Trophoblast cell (in vitro differentiated cells and primary cell): ENCODE measurements around the gene RAB11FIP4.

ENCODE experiments used
- DNase-seq, 2 donors: peaks; one replicate each; pipeline ENCODE4 v3.0.0-alpha.2; 2016
- H2AFZ ChIP-seq: 2 replicates; pipeline ENCODE4 v1.6.1; 2013; ENCODE audit warnings: low read length, moderate library complexity, mild to moderate bottlenecking; ENCODE audit not compliant: insufficient read depth, poor library complexity
- H2AK5ac ChIP-seq: 2 replicates; pipeline ENCODE4 v1.6.1; 2013; ENCODE audit warnings: mild to moderate bottlenecking, low read length
- H2BK120ac ChIP-seq: 2 replicates; pipeline ENCODE4 v1.6.1; 2013; ENCODE audit warnings: low read length, mild to moderate bottlenecking, moderate library complexity; ENCODE audit not compliant: insufficient read depth, poor library complexity
- H2BK12ac ChIP-seq: 2 replicates; pipeline ENCODE4 v1.6.1; 2013; ENCODE audit warnings: mild to moderate bottlenecking, low read length, moderate library complexity
- H2BK5ac ChIP-seq: 2 replicates; pipeline ENCODE4 v1.6.1; 2013; ENCODE audit warnings: low read length, low read depth, moderate library complexity, mild to moderate bottlenecking; ENCODE audit not compliant: poor library complexity
- H3K14ac ChIP-seq: 2 replicates; pipeline ENCODE4 v1.6.1; 2013; ENCODE audit warnings: mild to moderate bottlenecking, low read length
- H3K18ac ChIP-seq: 2 replicates; pipeline ENCODE4 v1.6.1; 2013; ENCODE audit warnings: mild to moderate bottlenecking, low read length
- H3K23ac ChIP-seq: 2 replicates; pipeline ENCODE4 v1.6.1; 2013; ENCODE audit warnings: low read length
- H3K27ac ChIP-seq: 2 replicates; pipeline ENCODE4 v1.5.1; 2013; ENCODE audit warnings: low read depth, mild to moderate bottlenecking, inconsistent platforms, low read length, moderate library complexity
- H3K27me3 ChIP-seq: 2 replicates; pipeline ENCODE4 v1.6.1; 2013; ENCODE audit warnings: inconsistent platforms, mild to moderate bottlenecking, low read length, moderate library complexity; ENCODE audit not compliant: insufficient read depth
- H3K36me3 ChIP-seq, 2 experiments: 1 replicate in 1 of 2; 2 replicates in 1 of 2; pipeline ENCODE4 v1.6.1; 2013; ENCODE audit warnings: low read length in 2 of 2, mild to moderate bottlenecking in 2 of 2, moderate library complexity in 1 of 2; ENCODE audit not compliant: insufficient read depth in 2 of 2, control insufficient read depth in 1 of 2
- H3K4ac ChIP-seq: 2 replicates; pipeline ENCODE4 v1.6.1; 2013; ENCODE audit warnings: low read depth, mild to moderate bottlenecking, low read length, moderate library complexity
- H3K4me1 ChIP-seq, 2 experiments: 1 replicate in 1 of 2; 2 replicates in 1 of 2; pipeline ENCODE4 v1.6.1; 2013; ENCODE audit warnings: low read length in 2 of 2, mild to moderate bottlenecking in 2 of 2, moderate library complexity in 1 of 2; ENCODE audit not compliant: insufficient read depth in 2 of 2, control insufficient read depth in 1 of 2
- H3K4me2 ChIP-seq: 2 replicates; pipeline ENCODE4 v1.6.1; 2013; ENCODE audit warnings: inconsistent platforms, mild to moderate bottlenecking, low read length, moderate library complexity
- H3K4me3 ChIP-seq: 2 replicates; pipeline ENCODE4 v1.5.1; 2013; ENCODE audit warnings: mild to moderate bottlenecking, low read depth, low read length, inconsistent platforms
- H3K79me1 ChIP-seq: one replicate; pipeline ENCODE4 v1.6.1; 2013; ENCODE audit warnings: low read length
- H3K79me2 ChIP-seq: 2 replicates; pipeline ENCODE4 v1.6.1; 2013; ENCODE audit warnings: low read length, mild to moderate bottlenecking; ENCODE audit not compliant: control insufficient read depth, insufficient read depth, poor library complexity
- H3K9ac ChIP-seq: 2 replicates; pipeline ENCODE4 v1.6.1; 2013; ENCODE audit warnings: mild to moderate bottlenecking, low read length
- H3K9me3 ChIP-seq: 2 replicates; pipeline ENCODE4 v1.6.1; 2013; ENCODE audit warnings: low read depth, mild to moderate bottlenecking, control low read depth, inconsistent platforms, low read length; ENCODE audit not compliant: insufficient read depth
- H4K12ac ChIP-seq: 2 replicates; pipeline ENCODE4 v1.6.1; 2013; ENCODE audit warnings: low read depth, mild to moderate bottlenecking, low read length, moderate library complexity
- H4K8ac ChIP-seq: 2 replicates; pipeline ENCODE4 v1.6.1; 2013; ENCODE audit warnings: low read depth, mild to moderate bottlenecking, low read length, moderate library complexity
- H4K91ac ChIP-seq: one replicate; pipeline ENCODE4 v1.6.1; 2013; ENCODE audit warnings: low read depth, mild to moderate bottlenecking, low read length, moderate library complexity
- WGBS: extraction: QIAGEN DNeasy Blood & Tissue Kit; methylation state at CpG from one replicate; pipeline ENCODE4 v1.1.7; 2013; ENCODE audit warnings: missing lambda C conversion rate; ENCODE audit not compliant: insufficient read length, insufficient coverage; ENCODE audit errors: extremely low coverage; 5-methylcytosine and 5-hydroxymethylcytosine counted together

Gene RAB11FIP4

GRCh38 chr17:31506517-31506916, 115.0 kb downstream of the RAB11FIP4 start:
- peaks cover 5 to 6% of the 10 kb centered on the region in 2 experiments for H3K36me3 ChIP-seq
- no peaks in the 10 kb centered on the region for H3K27me3 ChIP-seq
- WGBS: no CpG with 5 or more reads among the region's 1 CpG
- no peak overlapping the region for H4K8ac ChIP-seq
- peaks cover 10% of the 10 kb centered on the region for H3K79me2 ChIP-seq
- no peak overlapping the region for H2AFZ ChIP-seq
- no peak overlapping the region for H3K27ac ChIP-seq
- no peak overlapping the region for H3K4me2 ChIP-seq
- peaks cover 3% of the 10 kb centered on the region for H3K9me3 ChIP-seq
- no peak overlapping the region for H3K23ac ChIP-seq
- peaks cover 2% of the 10 kb centered on the region for H3K79me1 ChIP-seq
- H3K4ac ChIP-seq: no peak overlapping the region
- no peak overlapping the region for H3K9ac ChIP-seq
- no peak overlapping the region for H3K14ac ChIP-seq
- no peak overlapping the region for H2BK5ac ChIP-seq
- no peak overlapping the region for H2AK5ac ChIP-seq
- H3K4me1 ChIP-seq: peaks cover 24 to 33% of the 10 kb centered on the region in 2 experiments
- no peak for DNase-seq
- H2BK12ac ChIP-seq: no peak overlapping the region
- H4K12ac ChIP-seq: no peak overlapping the region
- H3K4me3 ChIP-seq: no peak overlapping the region
- H4K91ac ChIP-seq: no peak overlapping the region
- H3K18ac ChIP-seq: no peak overlapping the region
- H2BK120ac ChIP-seq: no peak overlapping the region

- Histone ChIP-seq H3K18ac (peak overlapping the region; percentile 16), H3K36me3 (peaks cover 5 to 6% of the 10 kb centered on the region in 2 experiments), H2AFZ (no peak overlapping the region), H3K79me2 (peaks cover 15% of the 10 kb centered on the region), H3K4me2 (no peak overlapping the region), H4K91ac (peak overlapping the region; percentile 40), H3K4me3 (no peak overlapping the region), H2BK12ac (no peak overlapping the region), H3K23ac (no peak overlapping the region), H3K4me1 (peaks cover 42 to 50% of the 10 kb centered on the region in 2 experiments), H4K12ac (no peak overlapping the region), H2AK5ac (no peak overlapping the region), H2BK5ac (no peak overlapping the region), H3K27me3 (no peaks in the 10 kb centered on the region), H2BK120ac (no peak overlapping the region), H3K27ac (peak overlapping the region; percentile 7), H3K9me3 (peaks cover 3% of the 10 kb centered on the region), H3K9ac (no peak overlapping the region), H3K4ac (no peak overlapping the region), H3K14ac (no peak overlapping the region), H3K79me1 (peaks cover 4% of the 10 kb centered on the region), H4K8ac (no peak overlapping the region)
- no CpG with 5 or more reads among the region's 13 CpGs for WGBS
- DNase-seq: peak in 1 of 2 donors; percentile 21
Measured at GRCh38 chr17:31508288-31509094, 117.0 kb downstream of the RAB11FIP4 start.

GRCh38 chr17:31509095-31509804, 117.8 kb downstream of the RAB11FIP4 start:
- H3K18ac ChIP-seq: peak overlapping the region; percentile 8
- peaks cover 5 to 6% of the 10 kb centered on the region in 2 experiments for H3K36me3 ChIP-seq
- peaks cover 3% of the 10 kb centered on the region for H3K9me3 ChIP-seq

GRCh38 chr17:31509805-31510177, 118.3 kb downstream of the RAB11FIP4 start:
- Histone ChIP-seq H4K12ac (no peak overlapping the region), H2BK5ac (no peak overlapping the region), H3K36me3 (peaks cover 5 to 6% of the 10 kb centered on the region in 2 experiments), H3K14ac (no peak overlapping the region), H4K91ac (peak overlapping the region; percentile 10), H3K79me2 (peaks cover 15% of the 10 kb centered on the region), H3K4ac (peak overlapping the region; percentile 45), H4K8ac (no peak overlapping the region), H2AK5ac (no peak overlapping the region), H3K4me2 (no peak overlapping the region), H3K27me3 (no peaks in the 10 kb centered on the region), H3K9ac (no peak overlapping the region), H2AFZ (no peak overlapping the region), H2BK12ac (no peak overlapping the region), H3K27ac (no peak overlapping the region), H3K4me1 (peaks cover 53 to 62% of the 10 kb centered on the region in 2 experiments), H3K79me1 (peaks cover 11% of the 10 kb centered on the region), H3K9me3 (peaks cover 3% of the 10 kb centered on the region), H3K23ac (no peak overlapping the region), H3K4me3 (no peak overlapping the region), H2BK120ac (peak overlapping the region; percentile 5), H3K18ac (peak overlapping the region; percentile 4)
- no CpG with 5 or more reads among the region's 5 CpGs for WGBS
- no peak for DNase-seq

More at GRCh38 chr17:31509095-31509804, 117.8 kb downstream of the RAB11FIP4 start:
- peak overlapping the region; percentile 40 for H4K91ac ChIP-seq
- no peak overlapping the region for H3K9ac ChIP-seq
- no peak overlapping the region for H3K14ac ChIP-seq
- no peak overlapping the region for H3K23ac ChIP-seq
- peaks cover 15% of the 10 kb centered on the region for H3K79me2 ChIP-seq
- H3K4me3 ChIP-seq: no peak overlapping the region
- H3K27ac ChIP-seq: peak overlapping the region; percentile 7
- no peak overlapping the region for H4K8ac ChIP-seq
- H2BK5ac ChIP-seq: no peak overlapping the region
- no peak overlapping the region for H4K12ac ChIP-seq
- no CpG with 5 or more reads among the region's 13 CpGs for WGBS
- no peak overlapping the region for H3K4me2 ChIP-seq
- H3K27me3 ChIP-seq: no peaks in the 10 kb centered on the region
- H2BK120ac ChIP-seq: peak overlapping the region; percentile 10
- H3K79me1 ChIP-seq: peaks cover 8% of the 10 kb centered on the region
- H2AK5ac ChIP-seq: no peak overlapping the region
- peaks cover 49 to 56% of the 10 kb centered on the region in 2 experiments for H3K4me1 ChIP-seq
- H2BK12ac ChIP-seq: no peak overlapping the region
- H2AFZ ChIP-seq: no peak overlapping the region
- peak overlapping the region; percentile 9 for H3K4ac ChIP-seq
- DNase-seq: peak in 1 of 2 donors; percentile 68
